NCI-H2029 treated with DMSO at 0.1 percent for 48 hours (cell line): ENCODE measurements around the gene RAP2B.
"Not testable (repeated sequence)": the region's sequence is repeated elsewhere in the genome, so short reads cannot be mapped to it uniquely, and the experiment has no call there.

Experiments
- DNase-seq: peaks from one replicate; lab custom pipeline; 2025; lab: John Stamatoyannopoulos, UW

The RAP2B gene

DNA sequence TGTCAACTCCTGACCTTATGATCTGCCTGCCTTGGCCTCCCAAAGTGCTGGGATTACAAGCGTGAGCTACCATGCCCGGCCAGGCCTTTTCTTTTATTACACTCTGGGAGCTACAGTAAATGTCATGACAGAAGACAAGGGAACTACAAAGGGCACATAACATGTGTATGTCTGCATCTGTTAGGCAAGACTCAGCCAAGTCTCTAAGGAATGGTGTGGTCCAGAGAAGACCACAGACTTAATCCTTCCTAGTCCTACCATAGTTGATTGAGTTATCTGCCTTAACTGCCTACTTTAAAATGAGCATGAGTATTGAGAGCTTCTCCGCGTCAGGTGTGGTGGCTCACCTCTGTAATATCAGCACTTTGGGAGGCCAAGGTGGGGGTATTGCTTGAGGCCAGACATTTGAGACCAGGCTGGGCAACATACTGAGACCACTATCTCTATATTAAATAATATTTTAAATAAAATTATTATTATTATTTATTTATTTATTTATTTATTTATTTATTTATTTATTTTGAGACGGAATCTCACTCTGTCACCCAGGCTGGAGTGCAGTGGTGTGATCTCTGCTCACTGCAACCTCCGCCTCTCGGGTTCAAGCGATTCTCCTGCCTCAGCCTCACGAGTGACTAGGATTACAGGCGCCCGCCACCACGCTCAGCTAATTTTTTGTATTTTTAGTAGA, 31.9 kb downstream of the RAP2B start:
- DNase-seq, result not testable (repeated sequence)

DNA sequence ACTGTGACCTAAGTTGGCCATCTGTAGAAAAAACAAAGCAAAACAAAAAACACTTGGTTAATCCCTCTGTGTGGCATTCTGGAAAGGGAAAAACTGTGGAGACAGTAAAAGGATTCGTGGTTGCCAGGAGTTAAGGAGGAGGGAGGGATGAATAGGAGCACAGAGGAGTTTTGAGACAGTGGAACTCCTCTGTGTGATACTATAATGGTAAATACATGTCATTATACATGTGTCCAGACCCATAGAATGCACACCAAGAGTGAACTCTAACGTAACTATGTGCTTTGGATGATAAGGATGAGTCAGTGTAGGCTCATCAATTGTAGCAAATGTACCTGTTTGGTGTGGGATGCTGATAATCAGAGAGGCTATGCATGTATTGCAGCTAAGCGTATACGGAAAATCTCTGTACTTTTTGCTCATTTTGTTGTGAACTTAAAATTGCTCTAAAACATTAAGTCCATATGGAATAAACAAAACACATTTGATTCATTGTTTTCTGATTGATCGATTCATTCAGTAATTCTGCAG, 33.4 kb downstream of the RAP2B start:
- no peak for DNase-seq

DNA sequence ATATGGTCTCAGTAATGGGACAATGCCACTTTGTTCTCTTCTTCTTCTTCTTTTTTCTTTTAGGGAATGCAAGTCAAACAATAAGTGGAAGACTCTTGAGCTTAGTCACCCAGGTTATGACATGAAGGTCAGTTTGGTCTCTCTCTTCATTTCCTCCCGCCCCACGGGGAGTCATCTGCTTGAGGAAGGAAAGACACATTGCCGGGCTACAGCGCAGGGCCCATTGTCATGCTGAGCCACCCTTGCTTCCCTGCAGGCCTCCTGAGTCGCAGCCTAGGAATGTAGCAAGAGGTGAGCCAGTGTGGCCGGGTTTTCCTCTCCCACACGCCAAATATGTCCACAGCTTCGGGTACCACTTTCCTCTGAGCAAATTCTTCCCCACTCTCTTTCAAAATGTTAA, 47.6 kb downstream of the RAP2B start:
- no peak for DNase-seq

DNA sequence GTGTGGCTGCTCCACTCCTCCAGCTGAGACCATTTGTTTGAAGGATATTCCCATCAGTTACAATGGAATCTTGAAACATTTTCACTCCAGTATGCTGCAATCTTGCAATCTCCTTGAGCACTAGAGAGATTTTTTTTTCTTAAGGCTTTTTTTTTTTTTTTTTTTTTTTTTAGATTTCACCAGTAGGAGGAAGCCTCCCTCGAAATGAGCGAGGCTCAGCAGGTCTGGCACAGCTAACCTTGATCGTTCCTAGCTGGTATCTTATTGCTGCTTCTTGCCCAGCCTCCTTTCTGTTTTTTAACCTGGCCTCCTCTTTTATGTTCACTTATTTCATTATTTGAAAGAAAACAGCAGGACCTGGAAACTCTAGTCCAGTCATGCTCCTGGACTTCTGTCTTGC, 48.1 kb downstream of the RAP2B start:
- DNase-seq, result no peak

DNA sequence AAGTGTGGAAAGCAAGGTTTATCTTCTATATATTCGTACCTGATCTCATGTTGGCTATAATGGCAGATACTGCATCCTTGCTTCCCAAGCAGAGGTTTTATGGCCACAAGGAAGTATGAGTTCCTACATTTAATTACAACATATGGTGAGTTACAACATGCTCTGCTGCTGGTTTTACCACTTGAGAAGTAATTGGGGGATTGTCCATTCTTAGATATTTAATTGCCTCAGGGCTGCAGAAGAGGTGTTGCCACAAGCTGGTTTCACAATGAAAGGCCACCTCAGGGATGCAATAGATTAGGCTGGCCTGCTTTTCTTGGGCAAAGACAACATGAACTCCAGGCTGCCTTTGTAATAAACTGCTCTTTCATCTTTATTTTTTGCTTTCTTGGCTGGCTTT, 48.6 kb downstream of the RAP2B start:
- DNase-seq, result no peak

DNA sequence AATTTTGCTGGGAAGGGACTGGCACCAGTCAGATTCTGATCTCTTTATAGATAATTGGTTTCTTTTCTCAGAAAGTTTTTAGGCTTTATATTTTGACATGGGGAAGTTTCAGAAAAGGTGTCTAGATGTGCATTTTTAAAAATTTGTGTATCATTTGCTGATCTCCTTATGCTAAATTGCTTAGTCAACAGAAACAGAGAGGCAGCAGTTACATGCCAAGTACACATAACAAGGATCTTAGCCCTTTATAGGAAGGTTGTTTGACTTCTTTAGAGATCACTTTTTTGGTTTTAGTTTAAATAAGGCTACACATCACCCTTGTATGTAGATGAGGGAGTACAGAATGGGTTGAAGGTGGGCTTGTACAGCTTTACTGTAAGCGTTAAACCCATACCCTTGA, 53.5 kb downstream of the RAP2B start:
- DNase-seq, result no peak

DNA sequence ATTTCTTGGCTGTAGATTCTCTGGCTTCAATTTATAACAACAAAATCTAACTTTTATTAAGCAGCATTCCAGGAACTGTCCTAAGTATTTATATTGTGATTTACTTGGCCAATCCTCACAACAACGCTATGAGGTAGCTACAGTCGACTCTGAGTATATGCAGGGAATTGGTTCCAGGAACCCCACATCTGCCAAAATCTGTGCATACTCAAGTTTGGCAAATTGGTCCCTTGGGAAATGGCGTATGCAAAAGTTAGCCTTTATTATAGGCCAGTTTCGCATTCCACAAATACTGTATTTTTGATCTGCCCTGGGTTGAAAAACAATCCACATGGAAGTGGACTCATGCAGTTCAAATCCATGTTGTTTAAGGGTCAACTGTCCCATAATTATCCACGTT, 53.9 kb downstream of the RAP2B start:
- no peak for DNase-seq

DNA sequence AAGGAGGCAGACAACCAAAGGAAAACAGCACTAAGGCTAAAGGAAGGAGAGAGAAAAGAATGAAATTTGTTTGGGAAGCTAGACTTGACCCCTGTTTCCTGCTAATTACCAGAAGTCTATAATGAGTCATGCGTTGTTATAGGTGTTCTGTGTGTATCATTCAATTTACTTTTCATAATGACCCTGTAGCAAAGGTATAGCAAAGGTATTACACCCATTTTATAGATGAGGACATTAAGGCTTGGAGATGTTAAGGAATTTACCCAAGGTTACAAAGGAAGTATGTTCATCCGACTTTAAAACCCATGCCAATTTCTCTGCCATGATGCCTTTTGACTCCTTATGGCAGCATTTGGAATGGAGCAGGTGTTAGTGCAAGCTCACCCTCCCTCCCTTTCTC, 54.9 kb downstream of the RAP2B start:
- no peak for DNase-seq

DNA sequence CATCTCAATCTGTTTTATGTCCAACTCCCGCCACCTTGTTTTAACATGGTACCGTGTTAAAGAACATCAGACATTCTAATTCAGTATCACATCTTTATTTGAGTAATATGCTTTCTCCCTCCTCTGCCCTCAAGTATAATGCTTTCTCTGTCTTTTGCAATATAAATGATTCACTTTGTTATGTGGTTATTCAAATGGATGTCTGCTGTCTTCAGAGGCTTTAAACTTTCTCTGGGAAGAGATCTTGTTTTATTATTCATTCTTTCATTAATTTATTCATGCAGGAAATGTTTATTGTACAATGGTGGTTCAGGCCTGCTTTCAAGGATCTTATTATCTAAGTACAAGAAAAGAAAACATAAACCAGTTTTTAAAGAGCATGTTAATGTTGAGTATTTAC, 57.1 kb downstream of the RAP2B start:
- DNase-seq, result no peak
